ENCODE results near the gene CLIP2. TPM values are rescaled to one million over a fixed set of nuclear protein-coding genes. Genes with fewer than 3 reads are reported as not detected.
"Not testable (repeated sequence)": the region's sequence is repeated elsewhere in the genome, so short reads cannot be mapped to it uniquely, and the experiment has no call there.

CLIP2 gene
- total RNA-seq, 1 experiment from 2014 or later: 37.9 TPM

DNA sequence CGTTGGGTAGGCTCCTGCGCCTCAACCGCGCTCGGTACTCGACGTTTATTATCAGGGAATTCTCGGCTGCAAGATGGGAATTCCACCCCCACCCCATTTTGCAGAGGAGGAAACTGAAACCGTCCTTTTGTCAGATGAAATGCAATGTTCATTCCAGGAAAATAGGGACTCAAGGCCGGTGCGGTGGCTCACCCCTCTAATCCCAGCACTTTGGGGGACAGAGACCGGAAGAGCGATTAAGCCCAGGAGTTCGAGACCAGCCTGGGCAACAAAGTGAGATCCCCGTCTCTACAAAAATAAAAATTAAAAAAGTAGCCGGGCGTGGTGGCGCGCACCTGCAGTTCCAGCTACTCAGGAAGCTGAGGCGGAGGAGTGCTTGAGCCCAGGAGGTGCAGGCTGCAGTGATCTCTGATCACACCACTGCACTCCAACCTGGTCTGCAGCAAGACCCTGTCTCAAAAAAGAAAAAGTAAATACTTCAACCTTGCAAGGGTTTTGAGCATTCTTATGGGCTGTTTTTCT is 34.3 kb upstream of the CLIP2 start:
- no peaks in the 10 kb centered on the region for H3K9me2 ChIP-seq (ENCODE audit: insufficient read depth)
- H4K20me1 ChIP-seq (ENCODE audit: insufficient read depth): no peaks in the 10 kb centered on the region
- ChIA-PET POLR2A (ENCODE audit: unreplicated experiment) (interaction anchor here (0.5 to 1.0 kb wide), 4 partner anchors 9 to 229 kb away, joined by 3 to 30 read pairs (median 5); no protein-coding TSS in a partner anchor), CTCF (no interaction called here)
- H2AFZ ChIP-seq: peak overlapping the region; percentile 99
- H3K4me2 ChIP-seq: peak overlapping the region; percentile 86
- intact Hi-C loops (cut with micrococcal nuclease; ENCODE audit: unreplicated experiment): loop anchor here (1.0 to 5.0 kb wide), 5 partner anchors 32 to 188 kb away; partner anchors contain the start of gene CLIP2
- H3K27ac ChIP-seq: peak overlapping the region; percentile 67
- no peak for TF ChIP-seq EZH2 (IDR thresholded peaks at IDR 0.05; ENCODE audit: low read depth)
- TF ChIP-seq, protein P1, sequence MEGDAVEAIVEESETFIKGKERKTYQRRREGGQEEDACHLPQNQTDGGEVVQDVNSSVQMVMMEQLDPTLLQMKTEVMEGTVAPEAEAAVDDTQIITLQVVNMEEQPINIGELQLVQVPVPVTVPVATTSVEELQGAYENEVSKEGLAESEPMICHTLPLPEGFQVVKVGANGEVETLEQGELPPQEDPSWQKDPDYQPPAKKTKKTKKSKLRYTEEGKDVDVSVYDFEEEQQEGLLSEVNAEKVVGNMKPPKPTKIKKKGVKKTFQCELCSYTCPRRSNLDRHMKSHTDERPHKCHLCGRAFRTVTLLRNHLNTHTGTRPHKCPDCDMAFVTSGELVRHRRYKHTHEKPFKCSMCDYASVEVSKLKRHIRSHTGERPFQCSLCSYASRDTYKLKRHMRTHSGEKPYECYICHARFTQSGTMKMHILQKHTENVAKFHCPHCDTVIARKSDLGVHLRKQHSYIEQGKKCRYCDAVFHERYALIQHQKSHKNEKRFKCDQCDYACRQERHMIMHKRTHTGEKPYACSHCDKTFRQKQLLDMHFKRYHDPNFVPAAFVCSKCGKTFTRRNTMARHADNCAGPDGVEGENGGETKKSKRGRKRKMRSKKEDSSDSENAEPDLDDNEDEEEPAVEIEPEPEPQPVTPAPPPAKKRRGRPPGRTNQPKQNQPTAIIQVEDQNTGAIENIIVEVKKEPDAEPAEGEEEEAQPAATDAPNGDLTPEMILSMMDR (conservative IDR thresholded peaks at IDR 0.05): no peak
- H3K27me3 ChIP-seq (ENCODE audit: insufficient read depth, low read depth): no peaks in the 10 kb centered on the region
- H3F3A ChIP-seq (ENCODE audit: insufficient read depth, low read depth): peaks cover 16% of the 10 kb centered on the region
- H3K79me2 ChIP-seq (ENCODE audit: low read depth): peaks cover 41% of the 10 kb centered on the region
- H3K4me1 ChIP-seq (replicated peaks; ENCODE audit: insufficient read depth): peaks cover 17% of the 10 kb centered on the region
- peak overlapping the region; percentile 92 for H3K4me3 ChIP-seq
- BruUV-seq (replicated peaks): TSS peak; percentile 85
- DNase-seq: no peak
- H3K36me3 ChIP-seq (ENCODE audit: low read depth): peaks cover 16% of the 10 kb centered on the region
- H3K9me3 ChIP-seq (ENCODE audit: insufficient read depth, low read depth): no peaks in the 10 kb centered on the region

DNA sequence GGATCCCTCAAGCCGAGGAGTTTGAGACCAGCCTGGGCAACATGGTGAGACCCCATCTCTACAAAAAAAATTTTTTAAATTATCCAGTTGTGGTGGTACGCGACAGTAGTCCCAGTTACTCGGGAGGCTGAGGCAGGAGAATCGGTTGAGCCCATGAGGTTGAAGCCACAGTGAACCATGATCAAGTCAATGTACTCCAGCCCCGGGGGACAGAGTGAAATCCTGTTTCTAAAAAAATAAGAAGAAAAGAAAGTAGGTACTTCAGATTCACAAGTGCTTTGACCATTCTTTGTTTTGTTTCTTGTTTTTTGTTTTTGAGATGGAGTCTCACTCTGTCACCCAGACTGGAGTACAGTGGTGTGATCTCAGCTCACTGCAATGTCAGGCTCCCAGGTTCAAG is 33.7 kb upstream of the CLIP2 start:
- H4K20me1 ChIP-seq (ENCODE audit: insufficient read depth); BruUV-seq (replicated peaks); H3K27me3 ChIP-seq (ENCODE audit: insufficient read depth, low read depth); H3K9me2 ChIP-seq (ENCODE audit: insufficient read depth); DNase-seq; H3K9me3 ChIP-seq (ENCODE audit: insufficient read depth, low read depth); POLR2A ChIA-PET (ENCODE audit: unreplicated experiment); CTCF ChIA-PET: not testable (repeated sequence)
- Histone ChIP-seq H3K79me2 (ENCODE audit: low read depth) (peaks cover 41% of the 10 kb centered on the region), H3F3A (ENCODE audit: insufficient read depth, low read depth) (peaks cover 16% of the 10 kb centered on the region), H3K36me3 (ENCODE audit: low read depth) (peaks cover 12% of the 10 kb centered on the region), H3K4me3 (peak overlapping the region; percentile 92), H3K4me1 (replicated peaks; ENCODE audit: insufficient read depth) (peaks cover 17% of the 10 kb centered on the region), H3K4me2 (peak overlapping the region; percentile 86), H3K27ac (peak overlapping the region; percentile 67; the same call in 1 of the 2 replicates), H2AFZ (peak overlapping the region; percentile 99; the same call in 1 of the 2 replicates)
- intact Hi-C loops (cut with micrococcal nuclease; ENCODE audit: unreplicated experiment): loop anchor here (2.0 kb wide), 2 partner anchors 47 to 57 kb away; no protein-coding TSS in a partner anchor

DNA sequence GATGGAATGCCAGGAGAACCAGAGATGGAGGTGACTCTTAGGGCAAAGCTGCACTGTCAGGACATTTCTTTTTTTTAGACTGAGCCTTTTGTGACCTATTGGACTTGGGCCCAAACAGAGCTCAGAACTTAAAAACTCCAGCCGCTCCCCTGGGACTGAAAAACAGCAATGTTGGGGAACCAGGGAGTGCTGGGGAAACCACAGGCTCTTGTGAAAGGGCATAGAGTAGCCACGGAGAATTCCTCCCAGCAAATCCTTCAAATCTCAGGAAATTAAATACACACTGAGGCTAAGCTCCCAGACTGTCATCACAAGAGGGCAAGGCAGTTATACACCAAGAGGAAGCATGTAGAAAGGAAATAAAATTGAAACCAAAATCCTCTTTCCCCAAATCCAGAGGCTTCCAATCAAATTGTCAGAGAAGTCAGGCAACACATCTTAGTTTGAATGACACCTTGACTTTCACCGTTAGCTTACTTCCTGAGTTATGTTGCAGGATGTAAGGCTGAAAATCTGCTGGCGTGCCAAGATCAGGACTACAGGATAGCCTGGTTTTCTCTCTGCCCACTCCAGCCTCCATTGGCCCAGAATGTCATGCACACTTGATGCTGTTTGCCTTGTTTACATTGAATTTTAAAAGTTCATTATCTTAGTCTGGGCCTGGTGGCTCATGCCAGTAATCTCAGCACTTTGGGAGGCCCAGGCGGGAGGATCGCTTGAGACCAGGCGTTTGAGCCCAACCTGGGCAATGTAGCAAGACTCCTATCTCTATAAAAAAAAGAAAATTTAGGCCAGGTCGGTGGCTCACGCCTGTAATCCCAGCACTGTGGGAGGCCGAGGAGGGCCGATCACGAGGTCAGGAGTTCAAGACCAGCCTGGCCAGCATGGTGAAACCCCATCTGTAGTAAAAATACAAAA is 32.5 kb upstream of the CLIP2 start:
- H3K4me3 ChIP-seq: no peak overlapping the region
- H2AFZ ChIP-seq: no peak overlapping the region
- ChIA-PET CTCF (no interaction called here), POLR2A (ENCODE audit: unreplicated experiment) (interaction anchor here (0.5 to 0.8 kb wide), 3 partner anchors 46 to 1388 kb away, joined by 3 to 6 read pairs (median 3); no protein-coding TSS in a partner anchor)
- peaks cover 19% of the 10 kb centered on the region for H3F3A ChIP-seq (ENCODE audit: insufficient read depth, low read depth)
- H3K79me2 ChIP-seq (ENCODE audit: low read depth): peaks cover 41% of the 10 kb centered on the region
- H3K4me1 ChIP-seq (replicated peaks; ENCODE audit: insufficient read depth): peaks cover 20% of the 10 kb centered on the region
- H3K36me3 ChIP-seq (ENCODE audit: low read depth): peaks cover 2% of the 10 kb centered on the region; the same call in 1 of the 2 replicates
- 0 out of 2 replicates have a peak overlapping the region, but pooled peaks have one; percentile 12 for H3K27ac ChIP-seq
- H3K4me2 ChIP-seq: no peak overlapping the region
- H3K9me2 ChIP-seq (ENCODE audit: insufficient read depth): no peaks in the 10 kb centered on the region
- no TSS peak for BruUV-seq (replicated peaks)
- no peaks in the 10 kb centered on the region for H4K20me1 ChIP-seq (ENCODE audit: insufficient read depth)
- no peak for DNase-seq
- intact Hi-C loops (cut with micrococcal nuclease; ENCODE audit: unreplicated experiment): no loop called here
- no peaks in the 10 kb centered on the region for H3K27me3 ChIP-seq (ENCODE audit: insufficient read depth, low read depth)
- H3K9me3 ChIP-seq (ENCODE audit: insufficient read depth, low read depth): no peaks in the 10 kb centered on the region
- no peak for TF ChIP-seq EZH2 (IDR thresholded peaks at IDR 0.05; ENCODE audit: low read depth)
- TF ChIP-seq, protein P1 (conservative IDR thresholded peaks at IDR 0.05): no peak

All from PC-9 (cell line).